IMR-90 (cell line): ENCODE measurements around the gene PLXNB1. TPM values are rescaled to one million over a fixed set of nuclear protein-coding genes. Genes with fewer than 3 reads are reported as not detected.

Experiments used
- ATAC-seq: fragments of 200-7000 bp; cut with Tn5 transposase; 2 replicates; pipeline ENCODE4 v1.9.1; 2020; ENCODE audit warnings: low read depth, mild to moderate bottlenecking, moderate library complexity
- BruUV-seq: library from RNA; stranded (reverse); fragments of 400-500 nt; replicated peaks from 2 replicates; lab custom pipeline; 2021; lab: Mats Ljungman, UMichigan
- CTCF ChIA-PET: fragments of 300-600 bp; formaldehyde crosslinking; extraction: SDS; loops from one replicate; lab custom pipeline; 2021; ENCODE audit warnings: antibody characterized with exemption; lab: Yijun Ruan, JAX
- POLR2A ChIA-PET: fragments of 300-600 bp; sonication (Branson Sonifier 250); formaldehyde crosslinking; loops from one replicate; lab custom pipeline; 2022; ENCODE audit warnings: antibody characterized with exemption; ENCODE audit not compliant: unreplicated experiment; lab: Charles Lee
- DNase-seq: peaks from one replicate; pipeline ENCODE4 v3.0.0; 2013
- H2AFZ ChIP-seq: replicated peaks from 2 replicates; pipeline ENCODE3; 2013; ENCODE audit warnings: low read length, mild to moderate bottlenecking; ENCODE audit not compliant: poor library complexity
- H2AK5ac ChIP-seq: 2 replicates; pipeline ENCODE4 v1.6.1; 2013; ENCODE audit warnings: low read depth, low read length, inconsistent platforms
- H2AK9ac ChIP-seq: replicated peaks from 2 replicates; pipeline ENCODE3; 2013; ENCODE audit warnings: mild to moderate bottlenecking, low read depth, low read length, moderate library complexity; ENCODE audit not compliant: poor library complexity
- H2BK120ac ChIP-seq: 2 replicates; pipeline ENCODE4 v1.6.1; 2013; ENCODE audit warnings: low read depth, low read length, inconsistent platforms
- H2BK15ac ChIP-seq: 3 replicates; pipeline ENCODE4 v1.6.1; 2013; ENCODE audit warnings: low read depth, low read length, inconsistent platforms
- H2BK20ac ChIP-seq: 2 replicates; pipeline ENCODE4 v1.6.1; 2013; ENCODE audit warnings: low read depth, mild to moderate bottlenecking, inconsistent platforms, low read length, moderate library complexity
- H2BK5ac ChIP-seq: 2 replicates; pipeline ENCODE4 v1.6.1; 2013; ENCODE audit warnings: mild to moderate bottlenecking, low read depth, low read length, inconsistent platforms; ENCODE audit not compliant: poor library complexity, severe bottlenecking
- H3K14ac ChIP-seq: replicated peaks from 2 replicates; pipeline ENCODE4 v1.6.1; 2013; ENCODE audit warnings: low read depth, low read length, inconsistent platforms
- H3K18ac ChIP-seq: 2 replicates; pipeline ENCODE4 v1.6.1; 2013; ENCODE audit warnings: low read depth, low read length, control low read depth
- H3K23ac ChIP-seq: 2 replicates; pipeline ENCODE4 v1.6.1; 2013; ENCODE audit warnings: low read depth, low read length, inconsistent platforms
- H3K27ac ChIP-seq: 2 replicates; pipeline ENCODE4 v1.5.1; 2013; ENCODE audit warnings: mild to moderate bottlenecking, control low read depth, low read length; ENCODE audit not compliant: insufficient read depth
- H3K27me3 ChIP-seq: 2 replicates; pipeline ENCODE4 v1.6.1; 2013; ENCODE audit warnings: low read length; ENCODE audit not compliant: control insufficient read depth, insufficient read depth
- H3K36me3 ChIP-seq: 2 replicates; pipeline ENCODE4 v1.6.1; 2013; ENCODE audit warnings: low read length, mixed read lengths; ENCODE audit not compliant: control insufficient read depth, insufficient read depth
- H3K4ac ChIP-seq: 2 replicates; pipeline ENCODE4 v1.6.1; 2013; ENCODE audit warnings: low read depth, low read length, inconsistent platforms
- H3K4me1 ChIP-seq: 2 replicates; pipeline ENCODE4 v1.6.1; 2013; ENCODE audit warnings: low read length, mixed read lengths; ENCODE audit not compliant: control insufficient read depth, insufficient read depth
- H3K4me2 ChIP-seq: 2 replicates; pipeline ENCODE4 v1.6.1; 2013; ENCODE audit warnings: low read depth, mild to moderate bottlenecking, control low read depth, low read length, moderate library complexity
- H3K4me3 ChIP-seq: 2 replicates; pipeline ENCODE4 v1.5.1; 2013; ENCODE audit warnings: low read depth, mild to moderate bottlenecking, control low read depth, low read length, moderate library complexity; ENCODE audit not compliant: insufficient read depth
- H3K56ac ChIP-seq: 2 replicates; pipeline ENCODE4 v1.6.1; 2013; ENCODE audit warnings: low read length, inconsistent platforms; ENCODE audit not compliant: insufficient read depth; ENCODE audit errors: extremely low read depth
- H3K79me1 ChIP-seq, 2 experiments: 2 replicates each; pipeline ENCODE4 v1.6.1; 2013; ENCODE audit warnings: low read length in 2 of 2, inconsistent platforms in 1 of 2, low read depth in 1 of 2
- H3K9ac ChIP-seq: 2 replicates; pipeline ENCODE4 v1.6.1; 2013; ENCODE audit warnings: low read depth, low read length, control low read depth
- H3K9me1 ChIP-seq: 2 replicates; pipeline ENCODE4 v1.6.1; 2013; ENCODE audit warnings: low read length, inconsistent platforms; ENCODE audit not compliant: insufficient read depth
- H3K9me3 ChIP-seq: 2 replicates; pipeline ENCODE4 v1.6.1; 2013; ENCODE audit warnings: low read length; ENCODE audit not compliant: control insufficient read depth, insufficient read depth
- H4K20me1 ChIP-seq: 2 replicates; pipeline ENCODE4 v1.6.1; 2013; ENCODE audit warnings: low read length, inconsistent platforms; ENCODE audit not compliant: insufficient read depth
- H4K5ac ChIP-seq: 2 replicates; pipeline ENCODE4 v1.6.1; 2013; ENCODE audit warnings: mild to moderate bottlenecking, low read depth, low read length, control low read depth
- H4K8ac ChIP-seq, 2 experiments: 2 replicates each; pipeline ENCODE4 v1.6.1; 2013; ENCODE audit warnings: low read depth in 2 of 2, low read length in 2 of 2, control low read depth in 1 of 2, inconsistent platforms in 1 of 2
- H4K91ac ChIP-seq: 2 replicates; pipeline ENCODE4 v1.6.1; 2013; ENCODE audit warnings: low read depth, low read length, inconsistent platforms; ENCODE audit not compliant: insufficient read depth
- BHLHE40 ChIP-seq: fragments of 150-350 bp; IDR thresholded peaks from 2 replicates; pipeline ENCODE4 v1.6.1; 2016; ENCODE audit warnings: mild to moderate bottlenecking, low read depth, low read length
- CEBPB ChIP-seq: IDR thresholded peaks from 2 replicates; pipeline ENCODE4 v1.6.1; 2012; ENCODE audit warnings: low read depth, low read length, improper control_type of control experiment
- CHD1 ChIP-seq: IDR thresholded peaks from 2 replicates; pipeline ENCODE4 v1.6.1; 2012; ENCODE audit warnings: low read depth, low read length, improper control_type of control experiment
- FOS ChIP-seq: fragments of 150-350 bp; IDR thresholded peaks from 2 replicates; pipeline ENCODE4 v1.6.1; 2016; ENCODE audit warnings: low read depth, low read length
- MAFK ChIP-seq: IDR thresholded peaks from 2 replicates; pipeline ENCODE4 v1.6.1; 2012; ENCODE audit warnings: low read depth, low read length, improper control_type of control experiment
- MAZ ChIP-seq: IDR thresholded peaks from 2 replicates; pipeline ENCODE4 v1.6.1; 2012; ENCODE audit warnings: low read depth, mild to moderate bottlenecking, low read length, improper control_type of control experiment, moderate library complexity, borderline replicate concordance
- MXI1 ChIP-seq: IDR thresholded peaks from 2 replicates; pipeline ENCODE4 v1.6.1; 2012; ENCODE audit warnings: low read depth, mild to moderate bottlenecking, low read length, moderate library complexity, borderline replicate concordance
- NFE2L2 ChIP-seq: fragments of 150-350 bp; IDR thresholded peaks from 2 replicates; pipeline ENCODE4 v1.6.1; 2016; ENCODE audit warnings: low read depth, mild to moderate bottlenecking, low read length
- POLR2A ChIP-seq: IDR thresholded peaks from 2 replicates; pipeline ENCODE4 v1.6.1; 2012; ENCODE audit warnings: mild to moderate bottlenecking, low read depth, low read length
- RAD21 ChIP-seq: IDR thresholded peaks from 2 replicates; pipeline ENCODE4 v1.6.1; 2012; ENCODE audit warnings: low read length, improper control_type of control experiment
- RCOR1 ChIP-seq: IDR thresholded peaks from 2 replicates; pipeline ENCODE4 v1.6.1; 2012; ENCODE audit warnings: mild to moderate bottlenecking, low read length, improper control_type of control experiment; ENCODE audit not compliant: insufficient replicate concordance
- RFX5 ChIP-seq: IDR thresholded peaks from 2 replicates; pipeline ENCODE4 v1.8.0; 2012; ENCODE audit warnings: low read depth, mild to moderate bottlenecking, low read length, moderate library complexity
- SMC3 ChIP-seq: fragments of 150-350 bp; IDR thresholded peaks from 2 replicates; pipeline ENCODE4 v1.6.1; 2016; ENCODE audit warnings: low read depth, mild to moderate bottlenecking, antibody characterized with exemption, low read length, moderate library complexity
- WGBS, 2 experiments: methylation state at CpG; one replicate each; pipeline versions ENCODE4 v1.1.5 to v1.1.7; 2013; ENCODE audit warnings: missing lambda C conversion rate in 2 of 2; ENCODE audit not compliant: insufficient read length in 1 of 2; ENCODE audit errors: extremely low coverage in 2 of 2; 5-methylcytosine and 5-hydroxymethylcytosine counted together
- dilution Hi-C: fragments of 300-500 bp; cut with HindIII; formaldehyde crosslinking; loops from one replicate; pipeline ENCODE4 v1.14.3; 2018; ENCODE audit warnings: low sequenced_read_pairs; ENCODE audit not compliant: unreplicated experiment
- in situ Hi-C: fragments of 300-500 bp; cut with MboI; formaldehyde crosslinking; loops from 3 replicates; pipeline ENCODE4 v1.14.3; 2019; ENCODE audit warnings: low sequenced_read_pairs, inconsistent platforms, mixed read lengths
- intact Hi-C: fragments of 100-400 bp; cut with micrococcal nuclease; formaldehyde crosslinking; loops from 2 replicates; pipeline ENCODE4 v1.10.0; 2022
- polyA plus RNA-seq, 3 experiments: library from polyadenylated mRNA; depleted of rRNA; stranded (reverse); fragments of >200 nt; gene quantifications; 2 replicates each; pipeline ENCODE4 v1.2.3, GENCODE V29; 2012; ENCODE audit warnings: low replicate concordance in 1 of 3
- total RNA-seq: library from RNA; depleted of rRNA; stranded (reverse); fragments of >200 nt; gene quantifications from 2 replicates; pipeline ENCODE4 v1.2.3, GENCODE V29; 2012
- TF ChIP-seq, protein P1 (sequence below): fragments of 150-350 bp; IDR thresholded peaks from 2 replicates; pipeline ENCODE4 v1.6.1; 2017; ENCODE audit warnings: mild to moderate bottlenecking, antibody characterized with exemption, low read length, low read depth
- TF ChIP-seq, protein P2 (sequence below): fragments of 150-350 bp; IDR thresholded peaks from 2 replicates; pipeline ENCODE4 v1.6.1; 2016; ENCODE audit warnings: low read depth, mild to moderate bottlenecking, low read length, moderate library complexity, borderline replicate concordance
- TF ChIP-seq, protein P3 (sequence below): conservative IDR thresholded peaks from 2 replicates; pipeline ENCODE4 v1.5.1; 2012; ENCODE audit warnings: mild to moderate bottlenecking, low read depth, low read length, improper control_type of control experiment

Gene PLXNB1
- total and polyA plus RNA-seq, 2 of the 4 experiments (the other 2 are of a cell fraction), result 5.2 to 25.3 TPM

DNA sequence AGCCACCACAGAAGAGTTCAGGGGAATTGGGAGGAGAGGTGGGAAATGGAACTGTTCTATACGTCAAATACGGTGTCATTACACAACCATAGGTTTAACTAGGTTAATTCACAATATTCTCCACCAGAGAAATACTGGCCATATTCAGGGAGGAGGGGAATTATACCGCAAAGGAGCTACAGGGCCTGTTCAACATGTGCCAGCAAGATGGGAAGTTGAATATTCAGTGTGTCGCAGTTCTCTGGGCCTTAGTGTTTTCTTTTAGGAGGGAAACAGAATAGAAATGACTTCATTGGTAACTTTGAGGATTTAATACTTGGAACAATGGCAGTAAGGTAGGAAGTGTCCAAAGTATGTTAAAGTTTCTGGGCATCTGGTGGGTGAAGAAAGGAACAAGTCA lies 75.9 kb downstream of the PLXNB1 start:
- ATAC-seq (no peak), DNase-seq (no peak)
- Histone ChIP-seq H2BK120ac (no peak overlapping the region), H2AFZ (no peak overlapping the region), H3K36me3 (no peaks in the 10 kb centered on the region), H2AK9ac (no peak overlapping the region), H3K27ac (no peak overlapping the region), H3K4me1 (no peaks in the 10 kb centered on the region), H3K56ac (no peak overlapping the region), H3K9ac (no peak overlapping the region), H4K8ac (no peak overlapping the region), H2BK20ac (no peak overlapping the region), H2BK5ac (no peak overlapping the region), H3K4me3 (no peak overlapping the region), H3K79me1 (no peaks in the 10 kb centered on the region), H3K4me2 (no peak overlapping the region), H2BK15ac (no peak overlapping the region), H3K9me1 (no peaks in the 10 kb centered on the region), H4K20me1 (no peaks in the 10 kb centered on the region), H4K5ac (no peak overlapping the region), H2AK5ac (no peak overlapping the region), H3K23ac (no peak overlapping the region), H3K4ac (no peak overlapping the region), H3K18ac (no peak overlapping the region), H3K9me3 (peaks cover 2% of the 10 kb centered on the region), H4K91ac (no peak overlapping the region), H3K27me3 (peaks cover 43% of the 10 kb centered on the region), H3K14ac (no peak overlapping the region)
- WGBS, 2 experiments, result no CpG with 5 or more reads among the region's 4 CpGs
- no TSS peak for BruUV-seq
- in situ Hi-C loops (no loop called here), dilution Hi-C loops (no loop called here), intact Hi-C loops (loop anchor here (5.0 kb wide), 1 partner anchor 33 kb away; no protein-coding TSS in a partner anchor)
- TF ChIP-seq, protein P1, sequence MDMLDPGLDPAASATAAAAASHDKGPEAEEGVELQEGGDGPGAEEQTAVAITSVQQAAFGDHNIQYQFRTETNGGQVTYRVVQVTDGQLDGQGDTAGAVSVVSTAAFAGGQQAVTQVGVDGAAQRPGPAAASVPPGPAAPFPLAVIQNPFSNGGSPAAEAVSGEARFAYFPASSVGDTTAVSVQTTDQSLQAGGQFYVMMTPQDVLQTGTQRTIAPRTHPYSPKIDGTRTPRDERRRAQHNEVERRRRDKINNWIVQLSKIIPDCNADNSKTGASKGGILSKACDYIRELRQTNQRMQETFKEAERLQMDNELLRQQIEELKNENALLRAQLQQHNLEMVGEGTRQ, result no peak
- TF ChIP-seq RCOR1 (no peak), MXI1 (no peak), BHLHE40 (no peak), CHD1 (no peak), RFX5 (no peak), SMC3 (no peak), NFE2L2 (no peak), CEBPB (no peak), MAZ (no peak), RAD21 (no peak), FOS (no peak), MAFK (no peak), POLR2A (no peak)
- TF ChIP-seq, protein P2, sequence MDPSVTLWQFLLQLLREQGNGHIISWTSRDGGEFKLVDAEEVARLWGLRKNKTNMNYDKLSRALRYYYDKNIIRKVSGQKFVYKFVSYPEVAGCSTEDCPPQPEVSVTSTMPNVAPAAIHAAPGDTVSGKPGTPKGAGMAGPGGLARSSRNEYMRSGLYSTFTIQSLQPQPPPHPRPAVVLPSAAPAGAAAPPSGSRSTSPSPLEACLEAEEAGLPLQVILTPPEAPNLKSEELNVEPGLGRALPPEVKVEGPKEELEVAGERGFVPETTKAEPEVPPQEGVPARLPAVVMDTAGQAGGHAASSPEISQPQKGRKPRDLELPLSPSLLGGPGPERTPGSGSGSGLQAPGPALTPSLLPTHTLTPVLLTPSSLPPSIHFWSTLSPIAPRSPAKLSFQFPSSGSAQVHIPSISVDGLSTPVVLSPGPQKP, result no peak
- TF ChIP-seq, protein P3, sequence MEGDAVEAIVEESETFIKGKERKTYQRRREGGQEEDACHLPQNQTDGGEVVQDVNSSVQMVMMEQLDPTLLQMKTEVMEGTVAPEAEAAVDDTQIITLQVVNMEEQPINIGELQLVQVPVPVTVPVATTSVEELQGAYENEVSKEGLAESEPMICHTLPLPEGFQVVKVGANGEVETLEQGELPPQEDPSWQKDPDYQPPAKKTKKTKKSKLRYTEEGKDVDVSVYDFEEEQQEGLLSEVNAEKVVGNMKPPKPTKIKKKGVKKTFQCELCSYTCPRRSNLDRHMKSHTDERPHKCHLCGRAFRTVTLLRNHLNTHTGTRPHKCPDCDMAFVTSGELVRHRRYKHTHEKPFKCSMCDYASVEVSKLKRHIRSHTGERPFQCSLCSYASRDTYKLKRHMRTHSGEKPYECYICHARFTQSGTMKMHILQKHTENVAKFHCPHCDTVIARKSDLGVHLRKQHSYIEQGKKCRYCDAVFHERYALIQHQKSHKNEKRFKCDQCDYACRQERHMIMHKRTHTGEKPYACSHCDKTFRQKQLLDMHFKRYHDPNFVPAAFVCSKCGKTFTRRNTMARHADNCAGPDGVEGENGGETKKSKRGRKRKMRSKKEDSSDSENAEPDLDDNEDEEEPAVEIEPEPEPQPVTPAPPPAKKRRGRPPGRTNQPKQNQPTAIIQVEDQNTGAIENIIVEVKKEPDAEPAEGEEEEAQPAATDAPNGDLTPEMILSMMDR, result no peak
- ChIA-PET CTCF (no interaction called here), POLR2A (no interaction called here)
